ENCODE data around the gene TANK. TPM values are rescaled to one million over a fixed set of nuclear protein-coding genes. Genes with fewer than 3 reads are reported as not detected.
"Not testable (repeated sequence)": the region's sequence is repeated elsewhere in the genome, so short reads cannot be mapped to it uniquely, and the experiment has no call there.

Gene TANK
- total and polyA plus RNA-seq, 2 of the 8 experiments (the other 6 are each of a cell fraction or from before 2014, with no cell fraction given), result 7.0 to 26.1 TPM

GRCh38 chr2:161281615-161282310, 121.5 kb downstream of the TANK start:
- not testable (repeated sequence) for H2BK20ac ChIP-seq (ENCODE audit: low read length)
- POLR2A ChIA-PET (ENCODE audit: partially characterized antibody), result interaction anchor here (0.6 to 1.9 kb wide), 5 partner anchors 25 to 125 kb away, joined by 3 to 6 read pairs (median 3); partner anchors contain the start of gene PSMD14

More at GRCh38 chr2:161281615-161282310, 121.5 kb downstream of the TANK start:
- H3K79me2 ChIP-seq (ENCODE audit: control insufficient read depth in 1 of 2, insufficient read depth in 2 of 2, low read length in 2 of 2); H3K56ac ChIP-seq (replicated peaks; ENCODE audit: insufficient read length, low read depth, low read length); H3K4me3 ChIP-seq (ENCODE audit: extremely low read depth in 1 of 4, insufficient read depth in 2 of 4, low read depth in 3 of 4, low read length in 4 of 4); H4K20me1 ChIP-seq (replicated peaks in 1 of 2; ENCODE audit: control insufficient read depth in 1 of 2, insufficient read depth in 2 of 2, low read length in 2 of 2); H4K8ac ChIP-seq (ENCODE audit: extremely low read depth, insufficient read depth, low read length); H3K4me2 ChIP-seq (ENCODE audit: insufficient read depth in 1 of 2, low read depth in 2 of 2, low read length in 2 of 2); H4K5ac ChIP-seq (ENCODE audit: insufficient read length, low read depth, low read length); H3K18ac ChIP-seq (ENCODE audit: extremely low read depth, low read length); H3K14ac ChIP-seq (ENCODE audit: insufficient read length); FAIRE-seq; H2AFZ ChIP-seq (ENCODE audit: low read length); H3K23ac ChIP-seq (ENCODE audit: insufficient read length); H2BK120ac ChIP-seq (replicated peaks; ENCODE audit: low read depth, low read length); H3K4me1 ChIP-seq (replicated peaks in 1 of 4; ENCODE audit: control insufficient read depth in 3 of 4, insufficient read depth in 4 of 4, low read length in 3 of 4); DNase-seq (ENCODE audit: low read depth in 1 of 2, low spot score in 2 of 2); H3K79me1 ChIP-seq (ENCODE audit: low read depth, low read length); H2BK12ac ChIP-seq (ENCODE audit: low read depth, low read length); H3K4ac ChIP-seq (replicated peaks; ENCODE audit: insufficient read length, low read depth, low read length); H3K9ac ChIP-seq (replicated peaks in 1 of 4; ENCODE audit: extremely low read depth in 1 of 4, low read depth in 3 of 4, low read length in 3 of 4); H4K91ac ChIP-seq (replicated peaks; ENCODE audit: insufficient read length, low read length); H3K36me3 ChIP-seq (ENCODE audit: control insufficient read depth in 2 of 4, insufficient read depth in 4 of 4, low read length in 3 of 4); H2BK5ac ChIP-seq (ENCODE audit: low read depth, low read length); H3K23me2 ChIP-seq (ENCODE audit: low read depth, low read length); H3K27ac ChIP-seq (ENCODE audit: low read depth, low read length); H2AK5ac ChIP-seq (ENCODE audit: low read depth, low read length); H3K27me3 ChIP-seq (replicated peaks in 1 of 4; ENCODE audit: control insufficient read depth in 3 of 4, extremely low read depth in 1 of 4, insufficient read depth in 3 of 4, low read length in 3 of 4); H2BK15ac ChIP-seq (ENCODE audit: low read length): not testable (repeated sequence)
- CTCF ChIA-PET (ENCODE audit: partially characterized antibody), result interaction anchor here (0.6 to 2.6 kb wide), 18 partner anchors 8 to 867 kb away, joined by 3 to 8 read pairs (median 3); no protein-coding TSS in a partner anchor
- H3K9me3 ChIP-seq (ENCODE audit: insufficient read depth in 2 of 2, low read depth in 1 of 2, low read length in 1 of 2), result peaks cover 15 to 25% of the 10 kb centered on the region in 2 experiments
- WGBS, 2 experiments (ENCODE audit: extremely low coverage in 1 of 2, insufficient coverage in 1 of 2, insufficient read length in 1 of 2, insufficient replicate concordance in 2 of 2, low coverage in 1 of 2, low lambda C conversion rate in 2 of 2, missing lambda C conversion rate in 1 of 2), result 81% methylated on average over 11 of the region's 11 CpGs; no CpG with 5 or more reads in 1 of the 2 experiments

Measured in H1 (cell line).